Stomach (tissue), 9 donors: ENCODE measurements around the gene LRMDA. TPM values are rescaled to one million over a fixed set of nuclear protein-coding genes. Genes with fewer than 3 reads are reported as not detected.
A peak's percentile ranks its signal among the peaks of the same experiment; 100 is the strongest.

Source experiments
- DNase-seq, 2 donors: peaks; one replicate each; pipeline versions ENCODE4 v3.0.0 to v3.0.0-alpha.2; 2013 to 2019
- H3K27ac ChIP-seq, 5 donors: fragments of 200-600 bp in 4 of 5; sonication (generic) in 4 of 5; one replicate each; pipeline ENCODE4 v1.5.1; 2013 to 2019; ENCODE audit warnings: mild to moderate bottlenecking in 1 of 5, moderate library complexity in 1 of 5
- H3K27me3 ChIP-seq, 3 donors: fragments of 200-600 bp; sonication (generic); one replicate each; pipeline ENCODE4 v1.5.1; 2017 to 2019; ENCODE audit warnings: mixed run types in 1 of 3
- H3K36me3 ChIP-seq, 4 donors: fragments of 200-600 bp; sonication (generic); 1 replicate in 3 of 4; 2 replicates in 1 of 4; pipeline ENCODE4 v1.5.1; 2016 to 2019
- H3K4me1 ChIP-seq, 4 donors: fragments of 200-600 bp; sonication (generic); one replicate each; pipeline ENCODE4 v1.5.1; 2016 to 2019
- H3K4me3 ChIP-seq, 4 donors: fragments of 200-600 bp; sonication (generic) in 3 of 4; one replicate each; pipeline ENCODE4 v1.5.1; 2016 to 2019; ENCODE audit warnings: mild to moderate bottlenecking in 1 of 4
- H3K9me3 ChIP-seq, 4 donors: fragments of 200-600 bp; sonication (generic); one replicate each; pipeline ENCODE4 v1.5.1; 2016 to 2019
- CTCF ChIP-seq, 7 experiments: fragments of 450-650 bp in 4 of 7; fragments of 200-600 bp in 3 of 7; sonication (generic) in 3 of 7; IDR thresholded peaks; one replicate each; pipeline ENCODE4 v1.5.1; 2016 to 2019; ENCODE audit warnings: antibody characterized with exemption in 7 of 7, control low read depth in 2 of 7, mild to moderate bottlenecking in 1 of 7
- EP300 ChIP-seq: sonication (generic); formaldehyde crosslinking; IDR thresholded peaks from one replicate; pipeline ENCODE4 v1.6.1; 2017; ENCODE audit warnings: antibody characterized with exemption
- POLR2A ChIP-seq, 4 donors: fragments of 450-650 bp; IDR thresholded peaks; one replicate each; pipeline ENCODE4 v1.6.1; 2016; ENCODE audit warnings: antibody characterized with exemption in 4 of 4, control low read depth in 2 of 4, mild to moderate bottlenecking in 1 of 4, moderate library complexity in 1 of 4
- POLR2AphosphoS5 ChIP-seq, 3 donors: sonication (generic); formaldehyde crosslinking; IDR thresholded peaks; one replicate each; pipeline ENCODE4 v1.6.1; 2016; ENCODE audit warnings: antibody characterized with exemption in 3 of 3
- WGBS, 5 donors: extraction: QIAGEN DNeasy Blood & Tissue Kit in 3 of 5; methylation state at CpG; one replicate each; pipeline versions ENCODE4 v1.1.5 to v1.1.7; 2013 to 2018; 5-methylcytosine and 5-hydroxymethylcytosine counted together
- intact Hi-C: fragments of 100-400 bp; cut with DNase I; formaldehyde crosslinking; loops from one replicate; pipeline ENCODE4 v1.15.1; 2023; ENCODE audit warnings: low total_unique reads
- polyA plus RNA-seq, 3 donors: library from polyadenylated mRNA; stranded (reverse); fragments of 200-250 nt; gene quantifications; one replicate each; pipeline ENCODE4 v1.2.3, GENCODE V29; 2013
- total RNA-seq, 5 donors: library from RNA; depleted of rRNA; stranded (reverse); fragments of >200 nt; gene quantifications; one replicate each; pipeline versions ENCODE4 v1.1.0 to v1.2.3, GENCODE V29; 2014 to 2016
- donor health status: healthy with polysubstance abuse.
- donor health status: Bipolar disorder and iron deficiency.
- donor health status: healthy.

Gene LRMDA
- total and polyA plus RNA-seq, 8 donors: 1.3 to 30.2 (median 13.6) TPM; not detected in 1

- intact Hi-C loops: no loop called here
- TF ChIP-seq EP300 (no peak), CTCF (IDR thresholded peaks at IDR 0.05) (no peak), POLR2AphosphoS5 (IDR thresholded peaks at IDR 0.05) (no peak)
Measured at GRCh38 chr10:75654772-75655171, 223.3 kb downstream of the LRMDA start.

GRCh38 chr10:75655791-75656451, 224.5 kb downstream of the LRMDA start:
- DNase-seq: peak in 1 of 2 donors; percentile 26
- Histone ChIP-seq H3K4me1 (peaks cover 8 to 35% (median 22%) of the 10 kb centered on the region in 4 donors), H3K27ac (peak overlapping the region in 3 of 5 donors; percentile 10 to 22 (median 20)), H3K4me3 (no peak overlapping the region), H3K27me3 (no peaks in the 10 kb centered on the region), H3K9me3 (no peaks in the 10 kb centered on the region), H3K36me3 (no peaks in the 10 kb centered on the region)
- intact Hi-C loops: no loop called here
- TF ChIP-seq EP300 (no peak), POLR2A (IDR thresholded peaks at IDR 0.05) (no peak), CTCF (IDR thresholded peaks at IDR 0.05) (no peak), POLR2AphosphoS5 (IDR thresholded peaks at IDR 0.05) (no peak)
- 30 to 48% (median 38%) methylated on average over 3 of the region's 3 CpGs for WGBS, 5 donors

More at GRCh38 chr10:75654772-75655171, 223.3 kb downstream of the LRMDA start:
- no peak overlapping the region for H3K4me3 ChIP-seq
- H3K27ac ChIP-seq: peak overlapping the region in 1 of 5 donors; percentile 28
- no peaks in the 10 kb centered on the region for H3K36me3 ChIP-seq
- 62 to 78% (median 76%) methylated on average over 6 of the region's 6 CpGs for WGBS, 5 donors
- H3K27me3 ChIP-seq: no peaks in the 10 kb centered on the region
- peak in 1 of 2 donors; percentile 56 for DNase-seq
- H3K9me3 ChIP-seq: no peaks in the 10 kb centered on the region
- peaks cover 8 to 31% (median 18%) of the 10 kb centered on the region in 4 donors for H3K4me1 ChIP-seq

- WGBS, 5 donors: 95 to 100% (median 97%) methylated on average over 2 of the region's 2 CpGs
- intact Hi-C loops: no loop called here
- peaks cover 8 to 37% (median 25%) of the 10 kb centered on the region in 4 donors for H3K4me1 ChIP-seq
Measured at GRCh38 chr10:75657351-75657750, 225.9 kb downstream of the LRMDA start.

GRCh38 chr10:75658036-75658435, 226.6 kb downstream of the LRMDA start:
- intact Hi-C loops: no loop called here
- no peaks in the 10 kb centered on the region for H3K36me3 ChIP-seq
- DNase-seq: no peak
- TF ChIP-seq EP300: no peak
- no peak for TF ChIP-seq CTCF (IDR thresholded peaks at IDR 0.05)
- TF ChIP-seq POLR2A (IDR thresholded peaks at IDR 0.05): no peak
- TF ChIP-seq POLR2AphosphoS5 (IDR thresholded peaks at IDR 0.05): no peak
- H3K27ac ChIP-seq: no peak overlapping the region
- peaks cover 8 to 44% (median 28%) of the 10 kb centered on the region in 4 donors for H3K4me1 ChIP-seq
- no peak overlapping the region for H3K4me3 ChIP-seq
- WGBS, 5 donors: 86 to 88% (median 88%) methylated on average over 4 of the region's 4 CpGs
- no peaks in the 10 kb centered on the region for H3K9me3 ChIP-seq
- H3K27me3 ChIP-seq: no peaks in the 10 kb centered on the region

More at GRCh38 chr10:75657351-75657750, 225.9 kb downstream of the LRMDA start:
- H3K4me3 ChIP-seq: no peak overlapping the region
- no peaks in the 10 kb centered on the region for H3K36me3 ChIP-seq
- no peak overlapping the region for H3K27ac ChIP-seq
- no peak for DNase-seq
- H3K27me3 ChIP-seq: no peaks in the 10 kb centered on the region
- TF ChIP-seq POLR2AphosphoS5 (IDR thresholded peaks at IDR 0.05): no peak
- no peak for TF ChIP-seq CTCF (IDR thresholded peaks at IDR 0.05)
- no peak for TF ChIP-seq POLR2A (IDR thresholded peaks at IDR 0.05)
- H3K9me3 ChIP-seq: no peaks in the 10 kb centered on the region
